Measurements from ENCODE around the gene SLC38A9. TPM values are rescaled to one million over a fixed set of nuclear protein-coding genes. Genes with fewer than 3 reads are reported as not detected.
A peak's percentile ranks its signal among the peaks of the same experiment; 100 is the strongest.
"Not testable (repeated sequence)": the region's sequence is repeated elsewhere in the genome, so short reads cannot be mapped to it uniquely, and the experiment has no call there.

SLC38A9 gene
- total RNA-seq: 33.8 TPM

GRCh38 chr5:55712023-55712859 is at the start of gene SLC38A9:
Gene SLC38A9, minus strand, starts transcription at chr5:55712324. Its CDS starts 14,366 bp downstream, at chr5:55697958.
- DNase-seq: peak; percentile 98

GRCh38 chr5:55761721-55762120 is 49.6 kb upstream of the SLC38A9 start:
- DNase-seq: not testable (repeated sequence)

GRCh38 chr5:55758714-55759113 is 46.6 kb upstream of the SLC38A9 start:
- DNase-seq: no peak

GRCh38 chr5:55758231-55758630 is 46.1 kb upstream of the SLC38A9 start:
- no peak for DNase-seq

- DNase-seq: no peak
These were observed 38.4 kb upstream of the SLC38A9 start for GRCh38 chr5:55750499-55750898.

- DNase-seq: no peak
These were observed 37.9 kb upstream of the SLC38A9 start for GRCh38 chr5:55750063-55750462.

GRCh38 chr5:55749387-55749786 is 37.3 kb upstream of the SLC38A9 start:
- DNase-seq: no peak

GRCh38 chr5:55747778-55748318 is 35.7 kb upstream of the SLC38A9 start:
- no peak for DNase-seq

- no peak for DNase-seq
These were observed 30.7 kb upstream of the SLC38A9 start for GRCh38 chr5:55742778-55743177.

- no peak for DNase-seq
These were observed 25.7 kb upstream of the SLC38A9 start, which contains the start of gene DDX4 for GRCh38 chr5:55737793-55738192. Gene DDX4, plus strand, starts transcription at chr5:55738061. Its CDS starts 903 bp downstream, at chr5:55738964.

GRCh38 chr5:55734658-55735057 is 22.5 kb upstream of the SLC38A9 start:
- no peak for DNase-seq

- no peak for DNase-seq
These were observed 20.5 kb upstream of the SLC38A9 start for GRCh38 chr5:55732585-55732984.

- DNase-seq: no peak
These were observed 19.7 kb upstream of the SLC38A9 start for GRCh38 chr5:55731848-55732247.

GRCh38 chr5:55724281-55724680 is 12.2 kb upstream of the SLC38A9 start:
- DNase-seq: no peak

GRCh38 chr5:55720188-55720703 is 8.1 kb upstream of the SLC38A9 start:
- DNase-seq: no peak

GRCh38 chr5:55719026-55719425 is 6.9 kb upstream of the SLC38A9 start:
- not testable (repeated sequence) for DNase-seq

- no peak for DNase-seq
These were observed 3.5 kb upstream of the SLC38A9 start for GRCh38 chr5:55715519-55716078.

GRCh38 chr5:55714749-55715148 is 2.6 kb upstream of the SLC38A9 start:
- no peak for DNase-seq

- DNase-seq: no peak
These were observed 2.2 kb upstream of the SLC38A9 start for GRCh38 chr5:55714339-55714738.

GRCh38 chr5:55713871-55714270 is 1.7 kb upstream of the SLC38A9 start:
- no peak for DNase-seq

- no peak for DNase-seq
These were observed 559 bp downstream of the SLC38A9 start for GRCh38 chr5:55711507-55712022.

- DNase-seq: no peak
These were observed 3.4 kb downstream of the SLC38A9 start for GRCh38 chr5:55708732-55709131.

- no peak for DNase-seq
These were observed 5.9 kb downstream of the SLC38A9 start for GRCh38 chr5:55706230-55706629.

Data from tongue (tissue), 2 donors.